WI38 (cell line): ENCODE results near the gene SKA2.

Source experiments
- H3K4me3 ChIP-seq: 2 replicates; pipeline ENCODE4 v1.5.1; 2011; ENCODE audit warnings: low read depth, mild to moderate bottlenecking, control low read depth, low read length
- CTCF ChIP-seq: IDR thresholded peaks from 2 replicates; pipeline ENCODE4 v1.5.1; 2012; ENCODE audit warnings: low read depth, mild to moderate bottlenecking, control low read depth, low read length

The SKA2 gene

GRCh38 chr17:59154721-59155438 lies at the start of gene SKA2:
SKA2 (minus strand) TSS chr17:59155186; CDS start chr17:59155163, 23 bp downstream.
- H3K4me3 ChIP-seq = peak within 1 kb of the TSS; percentile 79
- TF ChIP-seq CTCF = no peak

GRCh38 chr17:59202320-59202719 lies 47.3 kb upstream of the SKA2 start:
- no peak overlapping the region for H3K4me3 ChIP-seq
- TF ChIP-seq CTCF = no peak

GRCh38 chr17:59199398-59199797 lies 44.4 kb upstream of the SKA2 start:
- H3K4me3 ChIP-seq = no peak overlapping the region
- TF ChIP-seq CTCF = no peak

- H3K4me3 ChIP-seq = no peak overlapping the region
- TF ChIP-seq CTCF = no peak
Measured at GRCh38 chr17:59193336-59193862, 38.4 kb upstream of the SKA2 start.

- no peak overlapping the region for H3K4me3 ChIP-seq
- TF ChIP-seq CTCF = no peak
Measured at GRCh38 chr17:59190806-59191205, 35.8 kb upstream of the SKA2 start.

GRCh38 chr17:59186850-59187249 lies 31.9 kb upstream of the SKA2 start:
- no peak overlapping the region for H3K4me3 ChIP-seq
- TF ChIP-seq CTCF = no peak

- no peak overlapping the region for H3K4me3 ChIP-seq
- TF ChIP-seq CTCF = no peak
Measured at GRCh38 chr17:59185997-59186396, 31.0 kb upstream of the SKA2 start.
